ENCODE results near the gene PLBD1. TPM values are rescaled to one million over a fixed set of nuclear protein-coding genes. Genes with fewer than 3 reads are reported as not detected.

The PLBD1 gene
- total RNA-seq, 4 donors from 2014 or later = 4.1 to 18.7 (median 6.6) TPM

GRCh38 chr12:14612250-14612649 is 44.6 kb upstream of the PLBD1 start:
- peaks cover 0 to 3% (median 0%) of the 10 kb centered on the region in 4 donors for H3K9me3 ChIP-seq
- intact Hi-C loops (cut with DNase I) = no loop called here
- 86% methylated on average over 3 of the region's 3 CpGs for WGBS
- H3K4me3 ChIP-seq = no peak overlapping the region
- DNase-seq (ENCODE audit: extremely low spot score) = no peak
- H3K36me3 ChIP-seq = no peaks in the 10 kb centered on the region
- H3K4me1 ChIP-seq = peaks cover 13 to 20% (median 17%) of the 10 kb centered on the region in 4 donors
- TF ChIP-seq POLR2AphosphoS5 (IDR thresholded peaks at IDR 0.05) (no peak), EP300 (IDR thresholded peaks at IDR 0.05) (no peak), POLR2A (IDR thresholded peaks at IDR 0.05; ENCODE audit: low read depth) (no peak), CTCF (IDR thresholded peaks at IDR 0.05) (no peak)
- no peaks in the 10 kb centered on the region for H3K27me3 ChIP-seq
- H3K27ac ChIP-seq (replicated peaks in 1 of 4) = no peak overlapping the region

- H3K9me3 ChIP-seq = peaks cover 0 to 3% (median 0%) of the 10 kb centered on the region in 4 donors
- TF ChIP-seq POLR2A (IDR thresholded peaks at IDR 0.05; ENCODE audit: low read depth) = no peak
- no peak for TF ChIP-seq CTCF (IDR thresholded peaks at IDR 0.05)
- TF ChIP-seq POLR2AphosphoS5 (IDR thresholded peaks at IDR 0.05) = no peak
- 95% methylated on average over 3 of the region's 3 CpGs for WGBS
- intact Hi-C loops (cut with DNase I) = no loop called here
- no peak overlapping the region for H3K4me3 ChIP-seq
- H3K4me1 ChIP-seq = peaks cover 13 to 20% (median 17%) of the 10 kb centered on the region in 4 donors
- DNase-seq (ENCODE audit: extremely low spot score) = no peak
- no peak overlapping the region for H3K27ac ChIP-seq (replicated peaks in 1 of 4)
- H3K36me3 ChIP-seq = no peaks in the 10 kb centered on the region
- no peaks in the 10 kb centered on the region for H3K27me3 ChIP-seq
Observed at GRCh38 chr12:14611640-14612203, 44.0 kb upstream of the PLBD1 start.

- Histone ChIP-seq H3K27me3 (no peaks in the 10 kb centered on the region), H3K4me3 (no peak overlapping the region), H3K36me3 (no peaks in the 10 kb centered on the region), H3K4me1 (peaks cover 0 to 5% (median under 1%) of the 10 kb centered on the region in 4 donors), H3K27ac (replicated peaks in 1 of 4) (no peak overlapping the region), H3K9me3 (peaks cover 0 to 27% (median 24%) of the 10 kb centered on the region in 4 donors)
- DNase-seq (ENCODE audit: extremely low spot score) = no peak
- intact Hi-C loops (cut with DNase I) = no loop called here
- no peak for TF ChIP-seq POLR2A (IDR thresholded peaks at IDR 0.05; ENCODE audit: low read depth)
- TF ChIP-seq CTCF (IDR thresholded peaks at IDR 0.05) = no peak
- no peak for TF ChIP-seq EP300 (IDR thresholded peaks at IDR 0.05)
- no peak for TF ChIP-seq POLR2AphosphoS5 (IDR thresholded peaks at IDR 0.05)
Observed at GRCh38 chr12:14607568-14607967, 39.9 kb upstream of the PLBD1 start.

GRCh38 chr12:14605401-14605989 is 37.8 kb upstream of the PLBD1 start:
- Histone ChIP-seq H3K9me3 (peaks cover 0 to 27% (median 23%) of the 10 kb centered on the region in 4 donors), H3K4me1 (no peaks in the 10 kb centered on the region), H3K27ac (replicated peaks in 1 of 4) (no peak overlapping the region), H3K36me3 (no peaks in the 10 kb centered on the region), H3K4me3 (no peak overlapping the region), H3K27me3 (no peaks in the 10 kb centered on the region)
- intact Hi-C loops (cut with DNase I) = no loop called here
- DNase-seq (ENCODE audit: extremely low spot score) = no peak
- no peak for TF ChIP-seq POLR2AphosphoS5 (IDR thresholded peaks at IDR 0.05)
- TF ChIP-seq CTCF (IDR thresholded peaks at IDR 0.05) = no peak
- no peak for TF ChIP-seq POLR2A (IDR thresholded peaks at IDR 0.05; ENCODE audit: low read depth)
- no peak for TF ChIP-seq EP300 (IDR thresholded peaks at IDR 0.05)
- WGBS = 77% methylated on average over 3 of the region's 3 CpGs
